Spinal cord (tissue), 10 donors: ENCODE data around the gene FOXP1. TPM values are rescaled to one million over a fixed set of nuclear protein-coding genes. Genes with fewer than 3 reads are reported as not detected.

ENCODE experiments used
- DNase-seq, 6 donors: peaks; one replicate each; pipeline versions ENCODE4 v3.0.0 to v3.0.0-alpha.2; 2013 to 2015; ENCODE audit warnings: low spot score in 6 of 6, low read depth in 4 of 6
- H3K27ac ChIP-seq: one replicate; pipeline ENCODE4 v1.5.1; 2013; ENCODE audit warnings: low read depth, low read length, control low read depth
- H3K27me3 ChIP-seq: one replicate; pipeline ENCODE4 v1.6.1; 2013; ENCODE audit warnings: low read length; ENCODE audit not compliant: control insufficient read depth, insufficient read depth
- H3K36me3 ChIP-seq: one replicate; pipeline ENCODE4 v1.6.1; 2013; ENCODE audit warnings: low read length; ENCODE audit not compliant: control insufficient read depth, insufficient read depth
- H3K4me1 ChIP-seq: one replicate; pipeline ENCODE4 v1.6.1; 2013; ENCODE audit warnings: low read length; ENCODE audit not compliant: control insufficient read depth, insufficient read depth
- H3K4me3 ChIP-seq: one replicate; pipeline ENCODE4 v1.5.1; 2013; ENCODE audit warnings: low read depth, low read length, control low read depth
- H3K9me3 ChIP-seq: one replicate; pipeline ENCODE4 v1.6.1; 2013; ENCODE audit warnings: low read length; ENCODE audit not compliant: control insufficient read depth, insufficient read depth
- WGBS: methylation state at CpG from one replicate; pipeline ENCODE4 v1.1.5; 2013; ENCODE audit warnings: missing lambda C conversion rate; ENCODE audit not compliant: insufficient coverage; 5-methylcytosine and 5-hydroxymethylcytosine counted together
- polyA plus RNA-seq, 2 donors: library from polyadenylated mRNA; unstranded; fragments of 120-200 nt; gene quantifications; one replicate each; pipeline ENCODE4 v1.2.1, GENCODE V29; 2013; ENCODE audit not compliant: insufficient read length in 2 of 2
- total RNA-seq, 2 donors: library from RNA; depleted of rRNA in 1 of 2; stranded (reverse); fragments of 120-200 nt in 1 of 2; fragments of >200 nt in 1 of 2; gene quantifications; one replicate each; pipeline versions ENCODE4 v1.2.3 to v1.2.4, GENCODE V29; 2013 to 2014
- donor health status: healthy.

The FOXP1 gene
- total and polyA plus RNA-seq, 4 donors, result 27.4 to 118 (median 66.1) TPM

DNA sequence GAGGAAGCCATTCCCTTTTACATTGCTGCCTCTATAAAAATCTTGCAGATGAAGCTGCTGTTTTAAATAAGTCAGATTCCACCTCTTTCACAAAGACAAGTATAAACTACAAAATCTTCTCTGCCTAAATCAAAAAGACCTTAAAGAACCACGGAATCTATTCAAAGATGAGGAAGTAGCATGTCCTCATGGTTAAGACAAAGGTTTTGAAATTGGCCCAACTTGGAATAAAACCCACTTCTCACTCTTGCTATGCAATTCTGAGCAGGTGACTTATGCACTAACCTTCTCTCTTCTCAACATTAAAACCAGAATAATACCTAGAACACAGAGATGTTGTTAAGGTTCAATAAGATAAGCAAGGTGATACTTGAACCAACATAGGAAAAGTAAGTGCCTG is 97.6 kb downstream of the FOXP1 start:
- Histone ChIP-seq H3K4me1 (no peaks in the 10 kb centered on the region), H3K4me3 (no peak overlapping the region), H3K27ac (no peak overlapping the region), H3K27me3 (no peaks in the 10 kb centered on the region), H3K36me3 (no peaks in the 10 kb centered on the region), H3K9me3 (no peaks in the 10 kb centered on the region)
- WGBS, result no CpG with 5 or more reads among the region's 1 CpG
- DNase-seq, result no peak

DNA sequence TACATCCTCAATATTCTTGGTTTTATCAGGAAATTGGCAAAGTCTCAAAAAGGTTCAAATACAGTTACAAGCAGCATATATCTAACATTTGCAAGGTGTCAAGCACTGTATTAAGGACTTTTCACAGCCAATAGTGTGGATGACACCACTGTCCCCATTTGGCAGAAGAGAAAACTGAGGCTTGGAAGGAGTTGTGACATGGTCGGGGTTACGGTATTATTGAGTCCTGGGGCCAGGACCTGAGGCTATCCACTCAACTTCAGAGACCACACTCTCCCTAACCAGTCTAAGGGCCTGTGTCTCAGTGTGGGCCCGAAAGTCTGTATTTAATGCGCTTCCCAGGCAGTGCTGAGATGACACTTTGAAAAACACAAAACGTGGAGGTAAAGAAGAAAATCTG is 99.1 kb downstream of the FOXP1 start:
- whole genome bisulfite sequencing, result 100% methylated on average over 3 of the region's 5 CpGs
- Histone ChIP-seq H3K27me3 (no peaks in the 10 kb centered on the region), H3K4me1 (no peaks in the 10 kb centered on the region), H3K9me3 (no peaks in the 10 kb centered on the region), H3K36me3 (no peaks in the 10 kb centered on the region), H3K4me3 (no peak overlapping the region), H3K27ac (no peak overlapping the region)
- DNase-seq, result no peak

DNA sequence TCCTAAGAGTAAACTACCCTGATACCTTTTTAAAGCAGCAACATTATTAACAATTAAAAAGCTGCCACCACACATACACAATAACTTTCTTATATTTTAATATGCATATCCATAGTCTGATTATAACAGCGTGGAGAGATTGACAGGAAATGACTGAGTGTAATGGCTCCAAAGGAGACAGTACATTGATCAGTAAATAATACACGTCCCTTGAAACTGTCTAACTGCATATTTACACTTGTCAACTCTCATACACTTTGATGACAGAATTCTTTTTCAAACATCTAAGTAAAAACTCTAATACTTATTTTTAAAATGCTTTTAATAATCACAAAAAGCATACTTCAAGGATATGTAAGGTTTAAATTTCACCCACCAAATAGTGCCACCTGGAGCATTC is 99.5 kb downstream of the FOXP1 start:
- no peaks in the 10 kb centered on the region for H3K4me1 ChIP-seq
- no peaks in the 10 kb centered on the region for H3K36me3 ChIP-seq
- H3K9me3 ChIP-seq, result no peaks in the 10 kb centered on the region
- no peaks in the 10 kb centered on the region for H3K27me3 ChIP-seq
- H3K27ac ChIP-seq, result no peak overlapping the region
- DNase-seq, result no peak
- no peak overlapping the region for H3K4me3 ChIP-seq
- WGBS, result 80% methylated on average over 1 of the region's 2 CpGs

GRCh38 chr3:71482771-71483170 is 100.8 kb downstream of the FOXP1 start:
- Histone ChIP-seq H3K9me3 (no peaks in the 10 kb centered on the region), H3K27me3 (no peaks in the 10 kb centered on the region), H3K4me1 (no peaks in the 10 kb centered on the region), H3K4me3 (no peak overlapping the region), H3K27ac (no peak overlapping the region), H3K36me3 (no peaks in the 10 kb centered on the region)
- DNase-seq, result no peak
- WGBS, result 100% methylated on average over 2 of the region's 5 CpGs

DNA sequence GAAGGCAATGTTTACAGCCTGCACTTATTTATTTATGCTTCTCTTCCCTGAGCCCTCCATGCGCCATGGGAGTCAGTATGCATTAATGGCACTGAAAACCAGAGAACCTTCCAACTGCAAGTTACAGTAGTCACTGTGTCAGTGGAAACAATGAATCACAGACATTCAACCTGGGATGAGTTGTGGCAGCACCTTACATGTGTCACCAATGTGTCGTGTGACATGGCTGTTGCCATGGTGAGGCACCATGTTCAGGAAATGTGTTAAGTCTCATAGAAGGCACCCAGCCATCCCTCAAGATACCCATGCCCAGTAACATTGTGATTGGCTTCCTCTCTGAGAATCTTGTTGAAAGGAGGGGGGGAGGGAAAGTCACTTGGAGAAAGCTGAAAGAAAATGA is 105.0 kb downstream of the FOXP1 start:
- peak in 1 of 6 donors; percentile 63 for DNase-seq
- H3K4me3 ChIP-seq, result no peak overlapping the region

DNA sequence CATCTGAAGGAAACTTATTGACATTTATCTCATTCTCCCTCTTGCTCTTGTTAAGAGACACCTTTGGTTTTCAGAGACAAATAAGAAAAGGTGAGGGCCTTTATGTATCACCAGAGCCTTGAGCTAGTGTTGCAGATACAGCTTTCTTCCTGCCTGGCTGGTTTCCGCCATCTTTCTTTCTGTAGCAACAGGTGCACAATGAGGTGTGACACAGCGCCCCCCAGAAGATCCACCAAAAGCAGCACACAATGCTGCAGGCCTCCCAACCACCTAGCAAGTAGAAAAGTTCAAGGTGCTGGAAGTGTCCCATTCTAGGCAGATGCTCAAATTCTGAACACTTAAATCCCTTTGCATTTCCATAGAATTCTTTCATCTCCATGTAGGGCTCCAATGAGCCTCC is 106.6 kb downstream of the FOXP1 start:
- WGBS, result 100% methylated on average over 2 of the region's 2 CpGs
- Histone ChIP-seq H3K9me3 (peaks cover 2% of the 10 kb centered on the region), H3K27me3 (no peaks in the 10 kb centered on the region), H3K27ac (no peak overlapping the region), H3K36me3 (no peaks in the 10 kb centered on the region), H3K4me1 (no peaks in the 10 kb centered on the region), H3K4me3 (no peak overlapping the region)
- no peak for DNase-seq

More for the DNA sequence above, 105.0 kb downstream of the FOXP1 start:
- H3K27ac ChIP-seq, result no peak overlapping the region
- no peaks in the 10 kb centered on the region for H3K4me1 ChIP-seq
- WGBS, result 83% methylated on average over 2 of the region's 2 CpGs
- no peaks in the 10 kb centered on the region for H3K27me3 ChIP-seq
- H3K36me3 ChIP-seq, result no peaks in the 10 kb centered on the region
- peaks cover 2% of the 10 kb centered on the region for H3K9me3 ChIP-seq

DNA sequence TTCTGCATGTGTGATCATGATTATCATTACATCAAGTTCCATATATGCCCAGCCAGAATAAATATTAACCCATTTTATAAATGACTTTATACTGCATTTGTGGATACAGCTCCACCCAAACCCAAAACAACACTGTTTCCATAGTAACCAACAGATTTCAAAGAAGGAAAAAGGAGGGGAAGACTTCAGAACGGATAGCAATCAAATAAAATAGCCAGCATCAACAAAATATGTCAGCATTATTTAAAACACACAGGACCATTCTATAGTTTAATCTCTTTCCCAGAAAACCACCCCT is 114.4 kb downstream of the FOXP1 start:
- DNase-seq, result peak in 2 of 6 donors; percentile 55 to 59
- Histone ChIP-seq H3K9me3 (no peaks in the 10 kb centered on the region), H3K4me1 (no peaks in the 10 kb centered on the region), H3K27ac (no peak overlapping the region), H3K27me3 (no peaks in the 10 kb centered on the region), H3K4me3 (no peak overlapping the region), H3K36me3 (no peaks in the 10 kb centered on the region)
- WGBS, result no CpG with 5 or more reads among the region's 1 CpG

GRCh38 chr3:71468311-71469137 is 115.0 kb downstream of the FOXP1 start:
- no peak for DNase-seq
- Histone ChIP-seq H3K4me1 (no peaks in the 10 kb centered on the region), H3K27me3 (no peaks in the 10 kb centered on the region), H3K36me3 (no peaks in the 10 kb centered on the region), H3K4me3 (no peak overlapping the region), H3K9me3 (no peaks in the 10 kb centered on the region), H3K27ac (no peak overlapping the region)
- 84% methylated on average over 3 of the region's 12 CpGs for WGBS

DNA sequence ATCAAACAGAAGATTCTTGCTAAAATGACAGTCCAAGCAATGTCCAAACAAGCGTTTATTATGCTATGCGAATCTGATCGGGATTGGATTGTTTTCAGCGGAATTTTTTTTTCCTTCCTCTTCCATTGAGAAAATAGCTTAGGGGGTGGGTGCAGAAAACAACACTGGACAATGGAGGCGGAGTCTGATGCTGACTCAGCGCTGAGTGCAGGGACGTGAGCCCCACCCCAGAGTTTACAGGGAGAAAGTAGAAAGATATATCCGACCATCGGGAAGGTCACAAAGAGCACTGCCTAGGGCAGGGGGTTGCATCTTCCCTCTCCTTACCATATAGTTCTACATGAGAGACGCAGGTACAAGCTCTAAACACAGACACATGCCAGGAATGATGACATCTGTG is 117.0 kb downstream of the FOXP1 start:
- no peaks in the 10 kb centered on the region for H3K4me1 ChIP-seq

DNA sequence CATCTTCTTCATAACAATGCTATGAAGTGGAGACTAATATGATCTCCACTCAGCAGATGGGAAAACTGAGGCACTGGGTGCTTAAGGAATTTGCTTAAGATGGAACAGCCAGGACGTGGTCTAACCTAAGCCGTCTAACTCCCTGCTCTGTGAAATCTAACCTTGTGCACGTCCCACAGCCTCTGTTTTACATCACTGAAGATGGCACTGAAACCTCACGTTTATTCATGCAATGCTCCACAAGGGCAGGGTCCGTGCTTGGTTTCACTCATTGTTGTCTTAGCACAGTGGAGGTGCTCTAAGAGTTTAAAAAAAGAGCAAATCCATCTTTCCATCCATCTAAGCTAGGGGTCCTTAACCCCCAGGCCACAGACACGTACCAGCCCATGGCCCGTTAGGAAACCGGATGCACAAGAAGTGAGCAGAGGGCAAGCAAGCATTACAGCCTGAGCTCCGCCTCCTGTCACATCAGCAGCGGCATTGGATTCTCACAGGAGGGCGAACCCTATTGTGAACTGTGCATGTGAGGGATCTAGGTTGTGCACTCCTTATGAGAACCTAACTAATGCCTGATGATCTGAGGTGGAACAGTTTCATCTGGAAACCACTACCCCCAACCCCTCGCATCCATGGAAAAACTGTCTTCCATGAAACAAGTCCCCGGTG is 118.0 kb downstream of the FOXP1 start:
- H3K27me3 ChIP-seq, result no peaks in the 10 kb centered on the region
- no peak overlapping the region for H3K4me3 ChIP-seq
- 90% methylated on average over 10 of the region's 13 CpGs for WGBS
- H3K36me3 ChIP-seq, result no peaks in the 10 kb centered on the region
- no peak overlapping the region for H3K27ac ChIP-seq
- DNase-seq, result no peak
- H3K4me1 ChIP-seq, result no peaks in the 10 kb centered on the region
- H3K9me3 ChIP-seq, result no peaks in the 10 kb centered on the region

More for the DNA sequence above, 117.0 kb downstream of the FOXP1 start:
- WGBS, result no CpG with 5 or more reads among the region's 10 CpGs
- Histone ChIP-seq H3K4me3 (no peak overlapping the region), H3K27me3 (no peaks in the 10 kb centered on the region), H3K27ac (no peak overlapping the region), H3K36me3 (no peaks in the 10 kb centered on the region), H3K9me3 (no peaks in the 10 kb centered on the region)
- no peak for DNase-seq
